MM.1S (cell line): ENCODE measurements around the gene SDK1.

Source experiments
- EZH2 ChIP-seq: fragments of 300-600 bp; sonication (generic); optimal IDR thresholded peaks from 2 replicates; pipeline ENCODE3; 2017; ENCODE audit warnings: low read depth, mild to moderate bottlenecking, antibody characterized with exemption, low read length, mixed read lengths
- EZH2phosphoT487 ChIP-seq: fragments of 300-600 bp; sonication (generic); IDR thresholded peaks from 2 replicates; pipeline ENCODE4 v1.6.1; 2018; ENCODE audit warnings: antibody characterized with exemption, low read length
- TF ChIP-seq, protein P1 (sequence below): fragments of 300-600 bp; sonication (generic); IDR thresholded peaks from 2 replicates; pipeline ENCODE4 v1.5.1; 2016; ENCODE audit warnings: antibody characterized with exemption, low read length, mixed read lengths

DNA sequence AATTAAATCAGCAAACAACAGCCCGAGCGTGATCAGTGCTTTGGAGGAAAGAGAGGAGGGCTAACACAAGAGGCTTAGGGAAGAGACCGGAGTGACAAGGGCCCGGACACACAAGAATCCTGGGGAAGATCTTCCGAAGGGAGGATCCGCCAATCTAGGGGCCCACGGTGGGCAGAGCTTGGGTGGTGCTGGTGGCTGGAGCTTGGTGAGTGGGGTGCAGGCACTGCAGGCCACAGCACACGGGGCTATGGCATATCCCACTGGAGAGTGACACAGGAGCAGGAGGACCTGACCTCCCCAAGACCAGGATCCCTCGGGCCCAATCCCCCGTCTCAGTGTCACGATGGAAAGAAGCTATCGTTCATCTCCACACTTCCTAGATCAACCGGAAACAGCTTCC lies 909.8 kb downstream of the SDK1 start:
- TF ChIP-seq, protein P1, sequence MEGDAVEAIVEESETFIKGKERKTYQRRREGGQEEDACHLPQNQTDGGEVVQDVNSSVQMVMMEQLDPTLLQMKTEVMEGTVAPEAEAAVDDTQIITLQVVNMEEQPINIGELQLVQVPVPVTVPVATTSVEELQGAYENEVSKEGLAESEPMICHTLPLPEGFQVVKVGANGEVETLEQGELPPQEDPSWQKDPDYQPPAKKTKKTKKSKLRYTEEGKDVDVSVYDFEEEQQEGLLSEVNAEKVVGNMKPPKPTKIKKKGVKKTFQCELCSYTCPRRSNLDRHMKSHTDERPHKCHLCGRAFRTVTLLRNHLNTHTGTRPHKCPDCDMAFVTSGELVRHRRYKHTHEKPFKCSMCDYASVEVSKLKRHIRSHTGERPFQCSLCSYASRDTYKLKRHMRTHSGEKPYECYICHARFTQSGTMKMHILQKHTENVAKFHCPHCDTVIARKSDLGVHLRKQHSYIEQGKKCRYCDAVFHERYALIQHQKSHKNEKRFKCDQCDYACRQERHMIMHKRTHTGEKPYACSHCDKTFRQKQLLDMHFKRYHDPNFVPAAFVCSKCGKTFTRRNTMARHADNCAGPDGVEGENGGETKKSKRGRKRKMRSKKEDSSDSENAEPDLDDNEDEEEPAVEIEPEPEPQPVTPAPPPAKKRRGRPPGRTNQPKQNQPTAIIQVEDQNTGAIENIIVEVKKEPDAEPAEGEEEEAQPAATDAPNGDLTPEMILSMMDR = no peak
- no peak for TF ChIP-seq EZH2
- TF ChIP-seq EZH2phosphoT487 = no peak
